ENCODE data around the gene JAK3. TPM values are rescaled to one million over a fixed set of nuclear protein-coding genes. Genes with fewer than 3 reads are reported as not detected.

Gene JAK3
- total RNA-seq, 2 experiments from 2014 or later = 174 to 180 TPM

DNA sequence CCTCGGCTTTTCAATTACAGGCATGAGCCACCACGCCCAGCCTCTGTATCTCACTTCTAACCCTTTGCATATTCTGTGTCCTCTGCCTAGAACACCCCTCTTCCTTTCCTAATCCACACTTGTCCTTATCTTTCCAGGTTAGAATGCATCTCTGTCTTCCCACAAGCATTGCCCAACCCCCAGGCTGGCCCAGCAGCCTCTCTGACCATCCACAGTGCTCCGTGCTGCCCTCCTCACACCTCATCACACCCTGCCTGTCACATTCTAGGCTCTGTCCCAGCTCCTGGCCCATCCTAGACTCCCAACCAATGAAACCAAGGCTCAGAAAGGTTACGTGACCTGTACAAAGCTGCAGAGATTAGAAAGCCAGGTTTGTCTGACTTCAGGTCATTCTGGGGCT lies 11.3 kb downstream of the JAK3 start:
- no peak overlapping the region for H3K4me3 Mint-ChIP-seq
- intact Hi-C loops (cut with DNase I, micrococcal nuclease) = no loop called here
- ChIA-PET POLR2A (no interaction called here), CTCF (no interaction called here)
- peaks cover 13% of the 10 kb centered on the region for H3K4me1 Mint-ChIP-seq
- H3K9me3 Mint-ChIP-seq (ENCODE audit: low read depth) = peaks cover 2% of the 10 kb centered on the region
- peak overlapping the region; percentile 33 for H3K27ac Mint-ChIP-seq
- H3K27me3 Mint-ChIP-seq = no peaks in the 10 kb centered on the region
- ATAC-seq = no peak
- H3K36me3 Mint-ChIP-seq (ENCODE audit: low read depth) = peaks cover 85% of the 10 kb centered on the region
- DNase-seq = no peak

DNA sequence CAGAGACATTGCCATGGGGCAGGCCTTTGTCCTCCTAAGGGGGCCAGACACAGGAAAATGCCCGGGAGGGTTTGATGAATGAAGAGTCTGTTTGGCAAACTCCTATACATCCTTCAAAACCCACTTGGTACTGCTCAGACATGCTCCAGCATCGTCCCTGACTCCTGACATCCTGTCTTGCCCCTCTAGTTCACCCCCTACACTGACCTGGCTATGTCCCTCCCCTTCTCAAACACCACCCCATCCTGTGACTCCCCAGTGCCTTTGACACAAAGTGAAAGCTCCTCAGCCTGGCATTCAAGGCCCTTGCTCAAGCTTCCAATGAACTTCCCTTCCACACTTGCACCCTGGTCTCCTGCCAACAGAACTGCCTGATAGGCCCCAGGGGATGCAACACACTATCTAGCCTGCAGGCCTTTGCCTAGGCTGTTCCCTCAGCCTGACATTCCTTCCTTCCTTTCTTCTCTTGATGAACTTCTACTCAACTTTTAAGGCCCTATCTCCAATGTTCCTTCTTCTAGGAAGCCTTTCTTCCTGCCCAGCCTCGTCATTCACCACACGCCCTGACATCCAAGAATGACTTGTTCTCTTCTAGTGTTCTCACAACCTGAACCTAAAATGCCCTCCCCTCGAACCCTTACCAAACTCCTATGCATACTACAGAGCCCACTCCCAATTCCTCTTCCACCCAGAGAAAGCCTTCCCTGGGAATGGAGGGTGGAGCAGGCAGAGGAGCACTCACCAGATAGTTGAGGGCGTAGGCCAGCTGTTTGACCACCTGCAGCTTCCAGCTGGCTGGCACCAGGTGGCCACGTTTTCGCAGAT lies 12.4 kb downstream of the JAK3 start:
- Mint-ChIP-seq H3K9me3 (ENCODE audit: low read depth) (peaks cover 2% of the 10 kb centered on the region), H3K36me3 (ENCODE audit: low read depth) (peaks cover 85% of the 10 kb centered on the region), H3K27ac (peak overlapping the region; percentile 26), H3K27me3 (no peaks in the 10 kb centered on the region), H3K4me3 (no peak overlapping the region), H3K4me1 (peaks cover 10% of the 10 kb centered on the region)
- POLR2A ChIA-PET = interaction anchor here (1.0 kb wide), 1 partner anchor 15 kb away, joined by 3 read pairs; no protein-coding TSS in a partner anchor
- DNase-seq = no peak
- CTCF ChIA-PET = interaction anchor here (1.3 kb wide), 1 partner anchor 24 kb away, joined by 4 read pairs; the partner anchor contains the start of gene RPL18A
- intact Hi-C loops (cut with DNase I, micrococcal nuclease) = no loop called here
- no peak for ATAC-seq

DNA sequence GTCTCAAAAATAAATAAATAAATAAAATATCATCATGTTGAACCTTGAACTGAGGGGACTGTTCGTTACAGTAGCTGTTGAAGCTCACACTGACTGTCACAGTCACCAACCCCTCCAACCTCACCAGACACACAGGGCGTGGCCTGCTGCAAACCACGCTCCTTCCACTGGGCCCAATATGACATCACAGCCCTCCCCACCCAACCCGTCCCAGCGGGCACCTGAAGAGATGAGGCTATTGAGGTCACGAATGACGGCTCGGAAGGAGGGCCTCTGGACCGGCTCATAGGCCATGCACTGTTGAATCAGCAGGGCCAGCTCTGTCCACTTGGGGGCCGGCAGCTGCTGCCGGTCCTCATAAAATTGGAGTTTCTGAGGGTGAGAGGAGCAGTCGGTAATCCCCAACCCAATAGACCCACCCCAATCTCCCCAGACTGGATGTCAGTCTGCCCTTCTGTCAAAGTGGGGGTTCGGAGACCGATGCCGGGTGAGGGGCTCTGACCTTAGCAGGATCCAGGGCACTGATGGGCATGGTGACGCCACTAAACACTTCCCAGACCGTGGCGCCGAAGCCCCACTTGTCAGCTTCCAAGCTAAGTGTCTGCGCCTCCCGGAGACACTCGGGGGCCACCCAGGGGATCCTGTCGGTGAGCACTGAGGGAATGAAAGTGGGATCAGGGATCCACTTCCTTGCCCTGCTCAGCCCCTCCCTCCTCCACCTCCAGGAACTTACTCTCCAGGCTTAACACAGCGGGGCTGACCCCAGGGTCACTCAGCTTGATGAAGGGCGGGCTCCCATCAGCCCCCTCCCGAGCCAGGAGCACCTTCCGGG lies 13.2 kb downstream of the JAK3 start:
- peaks cover 10% of the 10 kb centered on the region for H3K4me1 Mint-ChIP-seq
- no peaks in the 10 kb centered on the region for H3K27me3 Mint-ChIP-seq
- no peak overlapping the region for H3K27ac Mint-ChIP-seq
- intact Hi-C loops (cut with DNase I, micrococcal nuclease) = no loop called here
- H3K9me3 Mint-ChIP-seq (ENCODE audit: low read depth) = peaks cover 2% of the 10 kb centered on the region
- POLR2A ChIA-PET = no interaction called here
- no peak overlapping the region for H3K4me3 Mint-ChIP-seq
- no peak for DNase-seq
- CTCF ChIA-PET = interaction anchor here (1.3 to 1.8 kb wide), 2 partner anchors 25 to 31 kb away, joined by 4 read pairs; partner anchors contain the start of gene RPL18A
- peaks cover 84% of the 10 kb centered on the region for H3K36me3 Mint-ChIP-seq (ENCODE audit: low read depth)
- no peak for ATAC-seq

GRCh38 chr19:17832443-17833208 lies 15.2 kb downstream of the JAK3 start:
- ATAC-seq (no peak), DNase-seq (no peak)
- Mint-ChIP-seq H3K4me1 (peaks cover 10% of the 10 kb centered on the region), H3K27ac (no peak overlapping the region), H3K9me3 (ENCODE audit: low read depth) (peaks cover 2% of the 10 kb centered on the region), H3K36me3 (ENCODE audit: low read depth) (peaks cover 75% of the 10 kb centered on the region), H3K4me3 (no peak overlapping the region), H3K27me3 (no peaks in the 10 kb centered on the region)
- CTCF ChIA-PET = interaction anchor here (0.6 to 1.8 kb wide), 7 partner anchors 16 to 262 kb away, joined by 3 to 4 read pairs (median 3); no protein-coding TSS in a partner anchor
- intact Hi-C loops (cut with DNase I, micrococcal nuclease) = no loop called here
- POLR2A ChIA-PET = interaction anchor here (0.5 to 1.0 kb wide), 2 partner anchors 9 to 737 kb away, joined by 3 read pairs; no protein-coding TSS in a partner anchor

- intact Hi-C loops (cut with DNase I, micrococcal nuclease) = loop anchor here (2.0 kb wide), 1 partner anchor 43 kb away; no protein-coding TSS in a partner anchor
- no peak for DNase-seq
Measured at GRCh38 chr19:17831419-17831888, 16.3 kb downstream of the JAK3 start.

GRCh38 chr19:17830567-17831418 lies 17.0 kb downstream of the JAK3 start:
- Mint-ChIP-seq H3K4me3 (no peak overlapping the region), H3K9me3 (ENCODE audit: low read depth) (peaks cover 2% of the 10 kb centered on the region), H3K27me3 (no peaks in the 10 kb centered on the region), H3K4me1 (peaks cover 6% of the 10 kb centered on the region), H3K36me3 (ENCODE audit: low read depth) (peaks cover 65% of the 10 kb centered on the region), H3K27ac (no peak overlapping the region)
- POLR2A ChIA-PET = interaction anchor here (0.8 to 1.1 kb wide), 2 partner anchors 17 to 29 kb away, joined by 4 to 6 read pairs; partner anchors contain the start of genes JAK3 and RPL18A
- peak; percentile 90 for ATAC-seq
- peak; percentile 87 for DNase-seq
- CTCF ChIA-PET = interaction anchor here (0.5 kb wide), 1 partner anchor 442 kb away, joined by 4 read pairs; no protein-coding TSS in a partner anchor
- intact Hi-C loops (cut with DNase I, micrococcal nuclease) = loop anchor here (1.0 to 2.0 kb wide), 3 partner anchors 12 to 83 kb away; no protein-coding TSS in a partner anchor

More at GRCh38 chr19:17831419-17831888, 16.3 kb downstream of the JAK3 start:
- POLR2A ChIA-PET = interaction anchor here (0.8 to 1.1 kb wide), 2 partner anchors 16 to 28 kb away, joined by 4 to 6 read pairs; partner anchors contain the start of genes JAK3 and RPL18A
- H3K4me3 Mint-ChIP-seq = no peak overlapping the region
- no peak for ATAC-seq
- H3K4me1 Mint-ChIP-seq = peaks cover 8% of the 10 kb centered on the region
- peaks cover 2% of the 10 kb centered on the region for H3K9me3 Mint-ChIP-seq (ENCODE audit: low read depth)
- CTCF ChIA-PET = no interaction called here
- no peaks in the 10 kb centered on the region for H3K27me3 Mint-ChIP-seq
- H3K27ac Mint-ChIP-seq = no peak overlapping the region
- peaks cover 69% of the 10 kb centered on the region for H3K36me3 Mint-ChIP-seq (ENCODE audit: low read depth)

DNA sequence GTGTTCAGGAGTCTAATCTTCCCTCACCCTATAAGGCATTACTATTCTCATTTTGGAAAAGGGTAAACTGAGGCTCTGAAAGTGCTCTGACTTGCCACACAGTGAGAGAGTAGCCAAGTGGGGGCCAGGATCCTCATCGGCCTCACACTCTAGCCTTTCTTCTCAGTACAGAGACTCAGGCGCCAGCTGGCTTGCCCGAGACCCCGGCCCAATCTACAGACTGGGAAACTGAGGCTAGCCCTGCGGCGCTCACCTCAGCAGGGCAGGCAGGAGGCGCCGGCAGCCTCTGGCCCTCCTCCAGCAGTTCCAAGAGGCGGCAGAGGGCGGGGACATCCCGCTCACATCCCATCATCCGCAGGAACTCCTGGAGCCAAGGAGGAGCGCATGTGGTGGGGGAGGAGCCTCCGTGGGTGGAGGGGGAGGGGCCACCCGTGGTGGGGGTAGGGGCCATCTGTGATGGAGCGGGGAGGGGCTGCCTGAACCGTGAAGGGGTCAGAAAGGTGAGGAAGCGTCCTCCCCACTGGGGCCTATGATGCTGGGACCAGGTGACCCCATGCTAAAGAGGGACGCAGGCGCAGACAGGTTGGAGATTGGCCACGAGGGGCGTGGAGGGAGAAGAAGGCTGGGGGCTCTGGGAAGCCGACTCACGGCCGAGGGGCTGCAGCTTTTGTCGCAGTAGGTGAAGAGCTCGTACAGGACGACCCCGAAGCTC lies 17.8 kb downstream of the JAK3 start:
- Mint-ChIP-seq H3K27me3 (no peaks in the 10 kb centered on the region), H3K36me3 (ENCODE audit: low read depth) (peaks cover 58% of the 10 kb centered on the region), H3K4me1 (no peaks in the 10 kb centered on the region), H3K9me3 (ENCODE audit: low read depth) (peaks cover 2% of the 10 kb centered on the region), H3K27ac (no peak overlapping the region), H3K4me3 (no peak overlapping the region)
- intact Hi-C loops (cut with DNase I, micrococcal nuclease) = loop anchor here (1.0 to 2.0 kb wide), 3 partner anchors 12 to 83 kb away; no protein-coding TSS in a partner anchor
- no peak for ATAC-seq
- no peak for DNase-seq
- POLR2A ChIA-PET = interaction anchor here (0.9 to 1.1 kb wide), 2 partner anchors 18 to 29 kb away, joined by 4 read pairs; partner anchors contain the start of genes JAK3 and RPL18A
- CTCF ChIA-PET = no interaction called here

GRCh38 chr19:17826508-17827056 lies 21.2 kb downstream of the JAK3 start:
- H3K9me3 Mint-ChIP-seq (ENCODE audit: low read depth) = no peaks in the 10 kb centered on the region
- DNase-seq = no peak
- POLR2A ChIA-PET = no interaction called here
- H3K27ac Mint-ChIP-seq = no peak overlapping the region
- CTCF ChIA-PET = no interaction called here
- intact Hi-C loops (cut with DNase I, micrococcal nuclease) = no loop called here
- H3K4me3 Mint-ChIP-seq = no peak overlapping the region
- peaks cover 33% of the 10 kb centered on the region for H3K36me3 Mint-ChIP-seq (ENCODE audit: low read depth)
- H3K4me1 Mint-ChIP-seq = no peaks in the 10 kb centered on the region
- no peak for ATAC-seq
- H3K27me3 Mint-ChIP-seq = no peaks in the 10 kb centered on the region

GRCh38 chr19:17824339-17824738 lies 23.4 kb downstream of the JAK3 start:
- intact Hi-C loops (cut with DNase I, micrococcal nuclease) = no loop called here
- peaks cover 18% of the 10 kb centered on the region for H3K36me3 Mint-ChIP-seq (ENCODE audit: low read depth)
- peak; percentile 12 for ATAC-seq
- no peak overlapping the region for H3K27ac Mint-ChIP-seq
- no peaks in the 10 kb centered on the region for H3K4me1 Mint-ChIP-seq
- H3K4me3 Mint-ChIP-seq = no peak overlapping the region
- POLR2A ChIA-PET = interaction anchor here (0.7 to 1.0 kb wide), 4 partner anchors 9 to 35 kb away, joined by 3 to 10 read pairs (median 6); partner anchors contain the start of gene RPL18A
- H3K9me3 Mint-ChIP-seq (ENCODE audit: low read depth) = no peaks in the 10 kb centered on the region
- H3K27me3 Mint-ChIP-seq = no peaks in the 10 kb centered on the region
- no peak for DNase-seq
- CTCF ChIA-PET = interaction anchor here (0.6 to 1.5 kb wide), 4 partner anchors 18 to 351 kb away, joined by 3 to 4 read pairs (median 3); partner anchors contain the start of gene CCDC124

Measured in activated CD4-positive, alpha-beta T cell treated with anti-CD3 and anti-CD28 coated beads for 36 hours (primary cell).